Right lobe of liver (tissue), 4 donors: Measurements from ENCODE around the gene NCKAP5.

Experiments
- POLR2A ChIP-seq: fragments of 450-650 bp; IDR thresholded peaks from one replicate; pipeline ENCODE4 v1.6.1; 2017; ENCODE audit warnings: antibody characterized with exemption, mild to moderate bottlenecking
- TF ChIP-seq, protein P1 (sequence below), 4 donors: fragments of 200-600 bp in 3 of 4; fragments of 450-650 bp in 1 of 4; IDR thresholded peaks; one replicate each; pipeline versions ENCODE4 v1.5.1 to v1.8.0; 2016 to 2022; ENCODE audit warnings: antibody characterized with exemption in 4 of 4, mild to moderate bottlenecking in 2 of 4
- donor health status: DM: no; HTN: no; CAD: no.
- donor health status: DM: no; HTN: no; CAD: no.
- donor health status: DM: no; HTN: yes; CAD: no.

DNA sequence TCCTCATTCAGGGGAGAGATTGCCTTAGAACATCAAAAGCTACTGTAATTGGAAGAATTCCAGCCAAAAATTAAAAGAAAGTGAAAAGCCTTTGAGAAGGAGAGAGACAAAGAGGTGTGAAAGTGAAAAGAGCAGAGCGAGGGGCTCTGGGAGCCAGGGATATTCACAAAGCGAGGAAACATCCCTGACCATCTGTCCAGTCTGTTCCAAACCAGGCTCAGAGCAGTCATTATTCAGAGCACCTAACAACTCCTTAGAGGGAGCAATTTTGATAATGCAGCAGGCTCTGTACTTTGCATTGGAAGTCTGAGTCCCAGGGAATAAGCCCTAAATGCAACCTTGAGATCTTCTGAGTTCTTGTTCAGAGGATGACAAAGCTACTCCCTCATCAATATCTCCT is 779.2 kb downstream of the NCKAP5 start:
- TF ChIP-seq, protein P1, sequence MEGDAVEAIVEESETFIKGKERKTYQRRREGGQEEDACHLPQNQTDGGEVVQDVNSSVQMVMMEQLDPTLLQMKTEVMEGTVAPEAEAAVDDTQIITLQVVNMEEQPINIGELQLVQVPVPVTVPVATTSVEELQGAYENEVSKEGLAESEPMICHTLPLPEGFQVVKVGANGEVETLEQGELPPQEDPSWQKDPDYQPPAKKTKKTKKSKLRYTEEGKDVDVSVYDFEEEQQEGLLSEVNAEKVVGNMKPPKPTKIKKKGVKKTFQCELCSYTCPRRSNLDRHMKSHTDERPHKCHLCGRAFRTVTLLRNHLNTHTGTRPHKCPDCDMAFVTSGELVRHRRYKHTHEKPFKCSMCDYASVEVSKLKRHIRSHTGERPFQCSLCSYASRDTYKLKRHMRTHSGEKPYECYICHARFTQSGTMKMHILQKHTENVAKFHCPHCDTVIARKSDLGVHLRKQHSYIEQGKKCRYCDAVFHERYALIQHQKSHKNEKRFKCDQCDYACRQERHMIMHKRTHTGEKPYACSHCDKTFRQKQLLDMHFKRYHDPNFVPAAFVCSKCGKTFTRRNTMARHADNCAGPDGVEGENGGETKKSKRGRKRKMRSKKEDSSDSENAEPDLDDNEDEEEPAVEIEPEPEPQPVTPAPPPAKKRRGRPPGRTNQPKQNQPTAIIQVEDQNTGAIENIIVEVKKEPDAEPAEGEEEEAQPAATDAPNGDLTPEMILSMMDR (IDR thresholded peaks at IDR 0.05) = no peak
- TF ChIP-seq POLR2A = no peak
